ENCODE results near the gene SUPT5H. TPM values are rescaled to one million over a fixed set of nuclear protein-coding genes. Genes with fewer than 3 reads are reported as not detected.

SUPT5H gene
- total and polyA plus RNA-seq, 2 experiments from 2014 or later: 145 to 156 TPM

GRCh38 chr19:39489756-39490155, 44.4 kb downstream of the SUPT5H start:
- DNase-seq (ENCODE audit: low read depth in 1 of 2, low spot score in 1 of 2): no peak
- no peaks in the 10 kb centered on the region for H3K27me3 ChIP-seq
- H3K9me3 ChIP-seq (ENCODE audit: low read depth): no peaks in the 10 kb centered on the region
- H3K4me1 ChIP-seq (ENCODE audit: low read depth): no peaks in the 10 kb centered on the region
- H3K27ac ChIP-seq: no peak overlapping the region
- peaks cover 32% of the 10 kb centered on the region for H3K36me3 ChIP-seq
- TF ChIP-seq CTCF (IDR thresholded peaks at IDR 0.05; ENCODE audit: low read depth, low read length): no peak
- H3K4me3 ChIP-seq: no peak overlapping the region

GRCh38 chr19:39492225-39492624, 46.8 kb downstream of the SUPT5H start:
- Histone ChIP-seq H3K4me3 (no peak overlapping the region), H3K36me3 (peaks cover 24% of the 10 kb centered on the region), H3K9me3 (ENCODE audit: low read depth) (no peaks in the 10 kb centered on the region), H3K4me1 (ENCODE audit: low read depth) (no peaks in the 10 kb centered on the region), H3K27me3 (no peaks in the 10 kb centered on the region), H3K27ac (no peak overlapping the region)
- TF ChIP-seq CTCF (IDR thresholded peaks at IDR 0.05; ENCODE audit: low read depth, low read length): no peak
- no peak for DNase-seq (ENCODE audit: low read depth in 1 of 2, low spot score in 1 of 2)

GRCh38 chr19:39492788-39493187, 47.4 kb downstream of the SUPT5H start:
- peaks cover 20% of the 10 kb centered on the region for H3K36me3 ChIP-seq
- H3K4me3 ChIP-seq: no peak overlapping the region
- H3K27me3 ChIP-seq: no peaks in the 10 kb centered on the region
- no peak for DNase-seq (ENCODE audit: low read depth in 1 of 2, low spot score in 1 of 2)
- no peak for TF ChIP-seq CTCF (IDR thresholded peaks at IDR 0.05; ENCODE audit: low read depth, low read length)
- H3K9me3 ChIP-seq (ENCODE audit: low read depth): no peaks in the 10 kb centered on the region
- H3K4me1 ChIP-seq (ENCODE audit: low read depth): no peaks in the 10 kb centered on the region
- no peak overlapping the region for H3K27ac ChIP-seq

GRCh38 chr19:39494661-39495060, 49.3 kb downstream of the SUPT5H start:
- H3K4me1 ChIP-seq (ENCODE audit: low read depth): no peaks in the 10 kb centered on the region

GRCh38 chr19:39496063-39496462, 50.7 kb downstream of the SUPT5H start:
- Histone ChIP-seq H3K27me3 (peaks cover 15% of the 10 kb centered on the region), H3K4me3 (no peak overlapping the region)

More at GRCh38 chr19:39494661-39495060, 49.3 kb downstream of the SUPT5H start:
- Histone ChIP-seq H3K27ac (no peak overlapping the region), H3K27me3 (peaks cover 15% of the 10 kb centered on the region), H3K36me3 (peaks cover 5% of the 10 kb centered on the region), H3K4me3 (no peak overlapping the region), H3K9me3 (ENCODE audit: low read depth) (no peaks in the 10 kb centered on the region)
- TF ChIP-seq CTCF (IDR thresholded peaks at IDR 0.05; ENCODE audit: low read depth, low read length): no peak
- DNase-seq (ENCODE audit: low read depth in 1 of 2, low spot score in 1 of 2): no peak

More at GRCh38 chr19:39496063-39496462, 50.7 kb downstream of the SUPT5H start:
- Histone ChIP-seq H3K9me3 (ENCODE audit: low read depth) (no peaks in the 10 kb centered on the region), H3K36me3 (no peaks in the 10 kb centered on the region), H3K27ac (no peak overlapping the region), H3K4me1 (ENCODE audit: low read depth) (no peaks in the 10 kb centered on the region)
- DNase-seq (ENCODE audit: low read depth in 1 of 2, low spot score in 1 of 2): no peak
- TF ChIP-seq CTCF (IDR thresholded peaks at IDR 0.05; ENCODE audit: low read depth, low read length): no peak
